Subcutaneous abdominal adipose tissue (tissue), 5 donors: ENCODE measurements around the gene FER.
A peak's percentile ranks its signal among the peaks of the same experiment; 100 is the strongest.
"Not testable (repeated sequence)": the region's sequence is repeated elsewhere in the genome, so short reads cannot be mapped to it uniquely, and the experiment has no call there.

ENCODE experiments used
- H3K27ac ChIP-seq: one replicate; pipeline ENCODE4 v1.7.0; 2013; ENCODE audit warnings: low read depth, mild to moderate bottlenecking, inconsistent platforms, low read length, moderate library complexity
- H3K27me3 ChIP-seq, 5 donors: one replicate each; pipeline ENCODE4 v1.7.0; 2013; ENCODE audit warnings: low read length in 5 of 5, inconsistent platforms in 1 of 5; ENCODE audit not compliant: control insufficient read depth in 5 of 5, insufficient read depth in 4 of 5
- H3K36me3 ChIP-seq, 5 donors: one replicate each; pipeline ENCODE4 v1.7.0; 2013; ENCODE audit warnings: low read length in 5 of 5; ENCODE audit not compliant: control insufficient read depth in 5 of 5, insufficient read depth in 5 of 5
- H3K4me1 ChIP-seq, 5 donors: one replicate each; pipeline ENCODE4 v1.7.0; 2013; ENCODE audit warnings: low read length in 5 of 5, mild to moderate bottlenecking in 3 of 5, moderate library complexity in 1 of 5; ENCODE audit not compliant: control insufficient read depth in 5 of 5, insufficient read depth in 5 of 5
- H3K4me3 ChIP-seq, 5 donors: one replicate each; pipeline ENCODE4 v1.7.0; 2013; ENCODE audit warnings: low read length in 5 of 5, low read depth in 1 of 5
- H3K9ac ChIP-seq, 5 donors: one replicate each; pipeline ENCODE4 v1.7.0; 2013; ENCODE audit warnings: low read length in 5 of 5, mild to moderate bottlenecking in 4 of 5, moderate library complexity in 3 of 5
- H3K9me3 ChIP-seq, 5 donors: one replicate each; pipeline ENCODE4 v1.7.0; 2013; ENCODE audit warnings: low read length in 5 of 5; ENCODE audit not compliant: control insufficient read depth in 5 of 5
- donor health status: healthy.
- donor health status: healthy.
- donor health status: healthy.
- donor health status: healthy.
- donor health status: healthy.

The FER gene

GRCh38 chr5:108858959-108859358, 111.3 kb downstream of the FER start:
- H3K4me3 ChIP-seq = no peak overlapping the region
- peaks cover 0 to 4% (median 0%) of the 10 kb centered on the region in 5 donors for H3K4me1 ChIP-seq
- H3K9me3 ChIP-seq = no peaks in the 10 kb centered on the region
- H3K27me3 ChIP-seq = no peaks in the 10 kb centered on the region
- no peak overlapping the region for H3K27ac ChIP-seq
- H3K36me3 ChIP-seq = no peaks in the 10 kb centered on the region
- no peak overlapping the region for H3K9ac ChIP-seq

GRCh38 chr5:108862211-108862610, 114.5 kb downstream of the FER start:
- H3K27ac ChIP-seq = no peak overlapping the region
- peaks cover 0 to 3% (median 0%) of the 10 kb centered on the region in 5 donors for H3K9me3 ChIP-seq
- no peak overlapping the region for H3K4me3 ChIP-seq
- peaks cover 0 to 2% (median 0%) of the 10 kb centered on the region in 5 donors for H3K36me3 ChIP-seq
- peaks cover 0 to 4% (median 0%) of the 10 kb centered on the region in 5 donors for H3K4me1 ChIP-seq
- H3K9ac ChIP-seq = no peak overlapping the region
- H3K27me3 ChIP-seq = no peaks in the 10 kb centered on the region

- H3K27ac ChIP-seq, H3K27me3 ChIP-seq, H3K9me3 ChIP-seq, H3K4me3 ChIP-seq, H3K9ac ChIP-seq, H3K4me1 ChIP-seq: not testable (repeated sequence)
- peaks cover 0 to 19% (median 6%) of the 10 kb centered on the region in 5 donors for H3K36me3 ChIP-seq
Measured at GRCh38 chr5:108866097-108866496, 118.4 kb downstream of the FER start.

GRCh38 chr5:108867656-108868055, 120.0 kb downstream of the FER start:
- H3K9ac ChIP-seq = no peak overlapping the region
- H3K9me3 ChIP-seq = peaks cover 0 to 3% (median 0%) of the 10 kb centered on the region in 5 donors
- no peaks in the 10 kb centered on the region for H3K27me3 ChIP-seq
- no peak overlapping the region for H3K4me3 ChIP-seq
- H3K36me3 ChIP-seq = peaks cover 0 to 19% (median 6%) of the 10 kb centered on the region in 5 donors
- no peaks in the 10 kb centered on the region for H3K4me1 ChIP-seq
- H3K27ac ChIP-seq = no peak overlapping the region

GRCh38 chr5:108869066-108869465, 121.4 kb downstream of the FER start:
- Histone ChIP-seq H3K27me3 (no peaks in the 10 kb centered on the region), H3K36me3 (peaks cover 2 to 19% (median 9%) of the 10 kb centered on the region in 5 donors), H3K9me3 (peaks cover 0 to 3% (median 0%) of the 10 kb centered on the region in 5 donors), H3K27ac (no peak overlapping the region), H3K4me3 (no peak overlapping the region), H3K4me1 (no peaks in the 10 kb centered on the region), H3K9ac (no peak overlapping the region)

GRCh38 chr5:108876451-108876850, 128.8 kb downstream of the FER start:
- no peak overlapping the region for H3K27ac ChIP-seq
- no peaks in the 10 kb centered on the region for H3K27me3 ChIP-seq
- H3K36me3 ChIP-seq = peaks cover 0 to 12% (median 3%) of the 10 kb centered on the region in 5 donors
- no peak overlapping the region for H3K9ac ChIP-seq
- H3K9me3 ChIP-seq = no peaks in the 10 kb centered on the region
- H3K4me3 ChIP-seq = no peak overlapping the region
- H3K4me1 ChIP-seq = no peaks in the 10 kb centered on the region

- H3K9me3 ChIP-seq = no peaks in the 10 kb centered on the region
- H3K27ac ChIP-seq = no peak overlapping the region
- no peaks in the 10 kb centered on the region for H3K4me1 ChIP-seq
- H3K36me3 ChIP-seq = peaks cover 0 to 8% (median 0%) of the 10 kb centered on the region in 5 donors
- H3K27me3 ChIP-seq = no peaks in the 10 kb centered on the region
- no peak overlapping the region for H3K9ac ChIP-seq
- no peak overlapping the region for H3K4me3 ChIP-seq
Measured at GRCh38 chr5:108878756-108879155, 131.1 kb downstream of the FER start.

GRCh38 chr5:108881133-108881532, 133.4 kb downstream of the FER start:
- no peak overlapping the region for H3K9ac ChIP-seq
- no peak overlapping the region for H3K27ac ChIP-seq
- no peak overlapping the region for H3K4me3 ChIP-seq
- H3K36me3 ChIP-seq = peaks cover 0 to 7% (median 0%) of the 10 kb centered on the region in 5 donors
- H3K27me3 ChIP-seq = no peaks in the 10 kb centered on the region
- peaks cover 0 to 5% (median 0%) of the 10 kb centered on the region in 5 donors for H3K4me1 ChIP-seq
- H3K9me3 ChIP-seq = no peaks in the 10 kb centered on the region

GRCh38 chr5:108884736-108885135, 137.0 kb downstream of the FER start:
- peaks cover 0 to 5% (median 0%) of the 10 kb centered on the region in 5 donors for H3K4me1 ChIP-seq
- no peaks in the 10 kb centered on the region for H3K9me3 ChIP-seq
- peaks cover 0 to 10% (median 4%) of the 10 kb centered on the region in 5 donors for H3K36me3 ChIP-seq
- H3K27me3 ChIP-seq = no peaks in the 10 kb centered on the region
- H3K27ac ChIP-seq = no peak overlapping the region
- H3K4me3 ChIP-seq = peak overlapping the region in 2 of 5 donors; percentile 34 to 45
- no peak overlapping the region for H3K9ac ChIP-seq

- Histone ChIP-seq H3K9ac (no peak overlapping the region), H3K4me3 (no peak overlapping the region), H3K9me3 (no peaks in the 10 kb centered on the region), H3K27ac (no peak overlapping the region), H3K4me1 (no peaks in the 10 kb centered on the region), H3K36me3 (peaks cover 0 to 28% (median 8%) of the 10 kb centered on the region in 5 donors), H3K27me3 (no peaks in the 10 kb centered on the region)
Measured at GRCh38 chr5:108898257-108898656, 150.6 kb downstream of the FER start.
